ENCODE results near the gene MGAT4A.
"Not testable (repeated sequence)": the region's sequence is repeated elsewhere in the genome, so short reads cannot be mapped to it uniquely, and the experiment has no call there.

MGAT4A gene

GRCh38 chr2:98608962-98609604, 121.8 kb downstream of the MGAT4A start:
- peak; percentile 30 for DNase-seq (ENCODE audit: insufficient read length, low spot score)
- FAIRE-seq: no peak

DNA sequence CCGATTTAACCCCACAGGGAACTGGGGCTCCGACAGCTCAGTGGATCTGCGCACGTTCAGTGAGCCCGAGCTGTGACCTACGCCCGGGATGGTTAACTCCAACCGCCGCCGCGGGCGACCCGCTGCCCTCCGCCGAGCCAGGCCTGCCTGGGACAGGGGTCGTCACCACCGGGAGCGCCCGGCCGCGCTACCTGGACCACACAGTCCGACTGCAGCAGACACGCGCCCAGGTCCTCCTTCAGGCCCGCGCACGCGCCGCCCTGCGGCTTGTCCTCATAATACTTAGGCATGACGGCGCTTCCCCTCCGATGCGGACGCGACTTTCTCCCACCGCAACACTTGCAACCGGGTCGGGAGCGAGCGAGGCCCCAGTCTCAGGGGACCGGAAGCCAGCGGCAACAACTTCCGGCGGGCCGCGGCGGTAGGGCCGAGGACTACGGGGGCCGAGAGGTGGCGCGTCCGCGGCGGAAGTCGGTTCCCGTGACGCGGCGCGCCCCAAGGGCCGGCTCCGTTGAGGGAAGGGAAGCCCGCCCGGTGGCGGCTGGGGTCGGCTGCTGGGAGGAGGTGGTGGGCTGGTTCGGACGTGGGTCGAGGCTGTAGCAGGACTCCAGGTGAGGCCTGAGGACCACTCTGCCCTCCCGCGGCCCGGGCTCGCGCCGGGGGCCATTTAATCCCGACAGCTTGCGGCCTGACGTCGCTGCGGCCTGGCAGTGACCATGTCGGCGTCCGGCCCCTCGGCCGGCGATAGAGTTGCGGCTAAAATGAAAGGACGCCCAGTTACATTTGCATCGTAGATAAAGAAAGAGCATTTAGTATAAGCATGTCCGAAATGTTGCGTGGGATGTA, 122.6 kb downstream of the MGAT4A start, which contains the start of the genes COA5 and UNC50:
TSS of gene COA5 (minus strand) at position 397 of the 846 bp plus-strand sequence. CDS start at position 290, 107 bp downstream.
TSS of gene UNC50 (plus strand) at position 474 of the 846 bp plus-strand sequence. CDS start 1,171 bp downstream, outside the sequence.
- FAIRE-seq: peak; percentile 96
- peak; percentile 95 for DNase-seq (ENCODE audit: insufficient read length, low spot score)

DNA sequence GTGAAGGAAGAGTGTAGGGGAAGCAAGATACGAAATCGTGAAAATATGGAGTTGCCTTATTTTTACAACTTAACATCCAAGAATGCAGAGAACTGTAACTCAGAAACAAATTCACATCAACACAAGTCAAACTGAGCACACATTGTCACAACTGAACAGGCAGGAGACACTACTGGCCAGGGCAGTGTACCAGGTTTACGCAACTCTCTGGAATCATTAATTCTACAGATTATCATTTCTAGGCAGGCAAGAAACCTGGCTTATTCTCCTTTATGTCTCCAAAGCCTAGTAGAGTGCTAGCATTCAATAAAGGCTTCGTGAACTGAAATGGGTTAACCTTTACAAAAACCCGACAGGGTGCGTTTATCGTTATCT, 123.2 kb downstream of the MGAT4A start:
- no peak for FAIRE-seq
- no peak for DNase-seq (ENCODE audit: insufficient read length, low spot score)

- FAIRE-seq (no peak), DNase-seq (ENCODE audit: insufficient read length, low spot score) (no peak)
These were observed 123.8 kb downstream of the MGAT4A start for GRCh38 chr2:98607104-98607503.

DNA sequence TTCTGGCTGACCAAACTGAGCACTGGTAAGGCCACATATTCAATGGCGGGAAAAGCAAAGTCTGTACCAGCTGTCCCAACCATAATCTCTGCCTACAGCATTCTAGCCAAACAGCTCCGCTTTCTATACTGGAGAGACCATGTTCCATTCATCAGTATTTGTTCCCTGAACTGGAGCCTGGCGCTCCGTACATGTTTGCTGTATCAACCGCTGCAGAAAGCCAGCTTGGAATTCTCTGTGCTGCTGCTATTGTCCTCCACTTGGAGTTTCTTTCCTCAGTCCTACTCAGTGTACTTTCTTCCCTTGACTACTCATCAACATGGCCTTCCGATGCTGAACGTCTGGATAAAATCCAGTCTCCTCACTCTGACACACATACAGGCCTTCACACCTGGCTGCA, 124.5 kb downstream of the MGAT4A start:
- no peak for FAIRE-seq
- no peak for DNase-seq (ENCODE audit: insufficient read length, low spot score)

- DNase-seq (ENCODE audit: insufficient read length, low spot score) (no peak), FAIRE-seq (no peak)
These were observed 125.9 kb downstream of the MGAT4A start for GRCh38 chr2:98605076-98605475.

DNA sequence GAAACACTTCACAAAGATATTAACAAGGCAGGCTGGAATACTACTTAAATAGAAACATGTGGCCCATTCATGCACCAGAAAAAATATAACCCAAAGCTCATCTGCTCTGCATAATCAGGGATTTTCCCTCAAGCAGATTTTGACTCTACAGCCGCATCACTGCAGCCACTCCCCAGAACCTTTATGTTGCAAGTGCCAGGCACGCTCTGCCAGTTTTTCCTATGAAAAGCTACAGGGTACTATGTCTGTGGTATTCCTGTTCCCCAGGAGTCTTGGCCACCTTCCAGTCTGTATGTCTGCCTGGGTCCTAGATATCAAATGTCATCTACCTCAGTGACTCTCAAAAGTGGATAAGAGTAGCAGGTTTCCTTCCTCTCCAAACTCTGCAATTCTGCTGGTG, 126.4 kb downstream of the MGAT4A start:
- FAIRE-seq: no peak

DNA sequence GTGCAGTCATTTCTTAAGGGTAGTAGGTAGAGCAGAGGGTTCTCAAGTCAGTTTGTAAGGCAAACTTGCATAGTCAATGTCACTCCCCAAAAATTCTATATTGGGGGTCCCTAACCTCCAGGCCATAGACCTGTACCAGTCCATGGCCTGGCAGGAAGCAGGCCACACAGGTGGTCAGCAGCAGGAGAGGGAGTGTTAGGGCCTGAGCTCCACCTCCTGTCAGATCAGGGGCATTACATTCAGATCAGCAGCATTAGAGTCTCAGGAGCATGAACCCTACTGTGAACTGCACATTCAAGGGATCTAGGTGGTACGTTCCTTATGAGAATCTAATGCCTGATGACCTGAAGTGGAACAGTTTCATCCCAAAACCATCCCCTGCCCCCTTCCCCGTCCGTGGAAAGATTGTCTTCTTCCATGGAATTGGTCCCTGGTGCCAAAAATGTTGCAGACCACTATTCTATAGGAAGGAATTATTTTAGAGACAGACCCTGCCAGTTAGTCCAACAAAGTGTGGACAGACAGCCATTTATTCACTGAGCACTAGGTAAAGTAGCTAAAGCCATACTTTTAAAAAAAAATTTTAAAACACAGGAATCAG, 129.3 kb downstream of the MGAT4A start:
- DNase-seq (ENCODE audit: insufficient read length, low spot score) (peak; percentile 51), FAIRE-seq (peak; percentile 80)

More for the DNA sequence above, 126.4 kb downstream of the MGAT4A start:
- DNase-seq (ENCODE audit: insufficient read length, low spot score): no peak

- DNase-seq (ENCODE audit: insufficient read length, low spot score): no peak
- FAIRE-seq: no peak
These were observed 132.0 kb downstream of the MGAT4A start for GRCh38 chr2:98598781-98599428.

GRCh38 chr2:98594665-98595064, 136.3 kb downstream of the MGAT4A start:
- not testable (repeated sequence) for FAIRE-seq; DNase-seq (ENCODE audit: insufficient read length, low spot score)

DNA sequence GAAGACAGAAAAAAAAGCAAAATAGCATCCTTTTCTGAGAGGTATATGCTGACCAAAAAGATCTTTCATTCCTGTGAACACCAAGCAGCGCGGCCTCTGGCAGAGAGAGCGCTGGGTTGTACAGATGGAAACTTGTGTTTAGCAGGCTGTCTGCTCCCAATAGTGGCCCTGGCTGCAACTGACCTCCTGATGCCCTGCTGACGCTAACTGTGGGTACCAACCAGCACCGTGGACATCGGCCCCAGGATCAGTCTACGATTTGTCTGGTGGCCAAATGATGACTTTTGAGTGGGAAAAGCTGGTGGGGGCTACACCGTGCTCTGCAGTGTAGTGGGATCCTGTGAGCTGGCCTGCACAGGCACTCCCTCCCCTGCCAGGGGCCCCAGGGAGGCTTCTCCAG, 138.4 kb downstream of the MGAT4A start:
- FAIRE-seq: no peak

GRCh38 chr2:98589489-98589888, 141.4 kb downstream of the MGAT4A start:
- FAIRE-seq: no peak
- no peak for DNase-seq (ENCODE audit: insufficient read length, low spot score)

More for the DNA sequence above, 138.4 kb downstream of the MGAT4A start:
- no peak for DNase-seq (ENCODE audit: insufficient read length, low spot score)

DNA sequence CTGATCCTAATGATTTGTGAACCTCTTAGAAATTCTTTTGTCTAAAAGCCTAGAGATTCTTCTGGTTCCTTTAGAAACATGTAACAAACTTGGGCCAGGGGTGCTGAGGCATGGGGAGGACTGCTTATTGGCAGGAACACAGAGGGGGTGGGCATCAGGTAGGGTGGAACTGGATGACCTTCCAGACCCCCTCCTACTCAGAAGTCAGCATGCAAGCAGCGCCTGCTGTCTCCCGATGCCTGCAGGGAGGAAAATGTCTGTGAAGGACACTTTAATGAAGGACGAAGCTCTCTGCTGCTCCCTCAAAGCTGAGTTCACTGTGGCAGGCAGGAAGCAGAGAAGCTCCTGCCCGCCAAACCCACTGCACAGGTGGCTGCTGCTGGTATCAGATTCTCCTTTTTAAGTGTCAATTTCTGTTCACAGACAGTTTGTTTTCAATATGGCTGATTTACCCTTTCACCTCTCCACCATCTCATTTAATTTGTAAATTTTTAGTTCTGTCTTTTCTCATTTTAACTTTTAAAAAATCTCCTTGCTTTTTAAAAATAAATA, 142.0 kb downstream of the MGAT4A start:
- FAIRE-seq (no peak), DNase-seq (ENCODE audit: insufficient read length, low spot score) (no peak)

DNA sequence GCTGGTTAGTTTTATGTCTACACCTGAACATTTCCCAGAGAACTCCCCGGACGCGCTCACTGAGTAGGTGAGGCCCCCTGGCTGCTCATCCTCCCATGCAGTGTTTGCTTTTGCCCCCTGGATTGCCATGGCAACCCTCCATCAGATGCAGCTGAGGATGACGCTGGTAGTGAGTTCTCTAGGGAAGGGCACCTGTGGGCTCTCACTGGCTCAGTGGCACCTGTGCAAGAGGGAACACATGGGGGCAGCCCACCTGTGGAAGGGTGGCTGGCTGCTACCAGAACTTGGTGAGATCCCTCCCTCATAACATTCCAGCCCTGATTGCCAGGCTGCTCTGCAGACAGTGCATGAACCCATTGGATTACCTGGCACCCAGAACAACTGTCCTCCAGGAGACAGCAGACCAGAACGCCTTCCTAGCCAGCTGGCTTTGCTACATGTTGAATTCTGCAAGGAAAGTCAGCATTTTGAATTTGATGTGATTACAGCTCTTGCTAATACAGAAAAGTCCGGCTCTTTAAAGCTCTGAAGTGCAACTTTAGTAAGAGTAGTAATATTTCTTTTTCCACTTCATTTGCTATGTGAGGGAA, 144.3 kb downstream of the MGAT4A start:
- FAIRE-seq: peak; percentile 28
- no peak for DNase-seq (ENCODE audit: insufficient read length, low spot score)

- no peak for FAIRE-seq
- DNase-seq (ENCODE audit: insufficient read length, low spot score): no peak
These were observed 145.5 kb downstream of the MGAT4A start for GRCh38 chr2:98585386-98585785.

GRCh38 chr2:98583816-98584618, 146.9 kb downstream of the MGAT4A start:
- no peak for FAIRE-seq

GRCh38 chr2:98583276-98583675, 147.7 kb downstream of the MGAT4A start:
- DNase-seq (ENCODE audit: insufficient read length, low spot score) (no peak), FAIRE-seq (no peak)

More at GRCh38 chr2:98583816-98584618, 146.9 kb downstream of the MGAT4A start:
- DNase-seq (ENCODE audit: insufficient read length, low spot score): no peak

DNA sequence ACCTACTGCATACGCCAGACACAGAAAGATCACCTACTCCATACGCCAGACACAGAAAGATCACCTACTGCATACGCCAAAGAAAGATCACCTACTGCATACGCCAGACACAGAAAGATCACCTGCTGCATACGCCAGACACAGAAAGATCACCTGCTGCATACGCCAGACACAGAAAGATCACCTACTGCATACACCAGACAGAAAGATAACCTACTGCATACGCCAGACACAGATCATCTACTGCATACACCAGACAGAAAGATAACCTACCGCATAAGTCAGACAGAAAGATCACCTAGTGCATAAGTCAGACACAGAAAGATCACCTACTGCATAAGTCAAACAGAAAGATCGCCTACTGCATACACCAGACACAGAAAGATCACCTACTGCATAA, 148.4 kb downstream of the MGAT4A start:
- DNase-seq (ENCODE audit: insufficient read length, low spot score) (no peak), FAIRE-seq (peak; percentile 89)

DNA sequence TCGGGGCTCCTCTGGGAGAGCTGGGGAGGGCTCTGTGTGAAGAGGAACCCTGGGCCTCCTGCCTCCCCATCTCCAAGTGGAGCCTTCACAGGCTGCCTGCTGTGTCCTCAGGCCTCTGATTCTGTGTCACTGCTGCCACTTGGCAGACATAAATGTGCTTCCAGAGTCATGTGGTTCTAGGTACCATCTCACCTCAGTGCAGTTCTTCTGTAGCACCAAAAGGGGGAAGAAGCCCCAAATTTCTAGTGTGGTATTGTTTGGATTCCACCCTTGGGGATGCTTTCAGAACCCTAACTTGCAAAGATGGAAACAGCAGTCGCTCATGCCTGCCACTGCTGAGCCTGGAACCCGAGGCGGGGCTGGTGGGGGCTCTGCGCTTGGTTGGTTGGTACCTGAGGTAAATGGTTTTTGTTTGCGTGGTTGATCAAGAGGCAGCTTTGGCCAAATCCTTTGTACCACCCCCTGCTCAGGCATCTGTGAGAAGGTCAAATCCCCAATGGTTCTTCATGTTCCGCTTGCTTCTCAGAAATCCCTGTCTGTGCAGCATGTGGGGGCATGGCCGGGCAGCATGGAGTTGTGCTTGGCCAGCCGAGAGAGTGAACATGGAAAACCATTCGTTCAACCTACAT, 150.2 kb downstream of the MGAT4A start:
- no peak for FAIRE-seq
- no peak for DNase-seq (ENCODE audit: insufficient read length, low spot score)
